ENCODE results near the gene C1QTNF4. TPM values are rescaled to one million over a fixed set of nuclear protein-coding genes. Genes with fewer than 3 reads are reported as not detected.

The C1QTNF4 gene
- total RNA-seq, 1 donor from 2014 or later = 0.39 TPM

GRCh38 chr11:47583844-47584243 is 10.4 kb downstream of the C1QTNF4 start:
- Histone ChIP-seq H3K4me2 (no peak overlapping the region), H3K27me3 (no peaks in the 10 kb centered on the region), H3K9ac (no peak overlapping the region), H3K79me2 (ENCODE audit: low read depth) (peaks cover 21% of the 10 kb centered on the region), H2AFZ (replicated peaks) (no peak overlapping the region), H3K4me3 (no peak overlapping the region), H3F3A (ENCODE audit: low read depth) (no peaks in the 10 kb centered on the region), H3K36me3 (no peaks in the 10 kb centered on the region), H3K4me1 (peaks cover 8% of the 10 kb centered on the region), H4K20me1 (ENCODE audit: low read depth) (no peaks in the 10 kb centered on the region), H3K27ac (no peak overlapping the region), H3K9me3 (ENCODE audit: low read depth) (no peaks in the 10 kb centered on the region)
- Mint-ChIP-seq H3K27ac (no peak overlapping the region), H3K4me1 (peaks cover 26% of the 10 kb centered on the region), H3K4me3 (no peak overlapping the region), H3K36me3 (peaks cover 30% of the 10 kb centered on the region), H3K27me3 (ENCODE audit: insufficient read depth, low read depth) (peaks cover 10% of the 10 kb centered on the region), H3K9me3 (no peaks in the 10 kb centered on the region)
- TF ChIP-seq EZH2 (IDR thresholded peaks at IDR 0.05) (no peak), EZH2phosphoT487 (IDR thresholded peaks at IDR 0.05) (no peak)
- TF ChIP-seq, protein P1, sequence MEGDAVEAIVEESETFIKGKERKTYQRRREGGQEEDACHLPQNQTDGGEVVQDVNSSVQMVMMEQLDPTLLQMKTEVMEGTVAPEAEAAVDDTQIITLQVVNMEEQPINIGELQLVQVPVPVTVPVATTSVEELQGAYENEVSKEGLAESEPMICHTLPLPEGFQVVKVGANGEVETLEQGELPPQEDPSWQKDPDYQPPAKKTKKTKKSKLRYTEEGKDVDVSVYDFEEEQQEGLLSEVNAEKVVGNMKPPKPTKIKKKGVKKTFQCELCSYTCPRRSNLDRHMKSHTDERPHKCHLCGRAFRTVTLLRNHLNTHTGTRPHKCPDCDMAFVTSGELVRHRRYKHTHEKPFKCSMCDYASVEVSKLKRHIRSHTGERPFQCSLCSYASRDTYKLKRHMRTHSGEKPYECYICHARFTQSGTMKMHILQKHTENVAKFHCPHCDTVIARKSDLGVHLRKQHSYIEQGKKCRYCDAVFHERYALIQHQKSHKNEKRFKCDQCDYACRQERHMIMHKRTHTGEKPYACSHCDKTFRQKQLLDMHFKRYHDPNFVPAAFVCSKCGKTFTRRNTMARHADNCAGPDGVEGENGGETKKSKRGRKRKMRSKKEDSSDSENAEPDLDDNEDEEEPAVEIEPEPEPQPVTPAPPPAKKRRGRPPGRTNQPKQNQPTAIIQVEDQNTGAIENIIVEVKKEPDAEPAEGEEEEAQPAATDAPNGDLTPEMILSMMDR (IDR thresholded peaks at IDR 0.05) = no peak
- DNase-seq (ENCODE audit: low spot score) = no peak

DNA sequence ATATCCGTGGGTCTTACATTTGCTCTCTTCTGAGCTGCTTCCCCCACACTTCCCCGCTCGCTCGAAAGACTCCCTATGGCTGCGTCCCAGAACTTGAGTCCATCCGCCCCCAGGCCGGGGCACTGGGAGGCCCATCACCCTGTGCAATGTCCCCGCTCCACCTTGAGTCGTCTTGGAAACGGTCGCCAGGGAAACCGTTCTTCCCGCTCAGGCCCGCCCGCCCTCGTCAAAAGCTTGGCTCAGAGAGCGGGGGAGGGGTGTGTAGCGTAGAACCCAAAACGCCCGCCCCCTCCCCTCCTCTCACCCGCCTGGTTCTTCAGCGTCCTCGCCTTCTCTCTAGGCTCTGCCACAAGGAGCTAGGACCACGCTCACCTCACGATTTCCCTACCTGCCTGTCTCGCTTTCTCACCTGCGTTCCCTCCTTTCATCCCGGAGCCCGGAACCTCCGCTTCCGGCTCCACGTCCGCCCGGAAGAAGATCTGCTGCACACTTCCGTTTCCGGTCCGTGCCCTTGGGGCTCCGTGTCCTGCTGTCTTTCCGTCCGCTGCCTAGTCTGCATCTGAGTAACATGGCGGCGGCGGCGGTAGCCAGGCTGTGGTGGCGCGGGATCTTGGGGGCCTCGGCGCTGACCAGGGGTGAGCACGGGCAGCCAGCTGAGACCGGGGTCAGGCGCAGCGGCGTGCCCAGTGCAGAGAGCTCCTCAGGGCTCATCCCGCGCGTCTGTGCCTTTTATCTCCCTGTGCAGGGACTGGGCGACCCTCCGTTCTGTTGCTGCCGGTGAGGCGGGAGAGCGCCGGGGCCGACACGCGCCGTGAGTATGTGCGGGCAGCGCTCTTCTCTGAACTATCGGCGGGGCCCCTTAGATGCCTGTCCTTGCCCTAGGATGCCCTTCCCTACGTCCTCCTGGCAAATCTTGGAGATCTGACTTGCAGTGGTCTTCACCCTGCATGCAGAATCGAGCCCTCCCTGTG is 15.4 kb downstream of the C1QTNF4 start, which contains the start of the genes KBTBD4 and NDUFS3:
KBTBD4 (minus strand) TSS at position 447 of the 971 bp plus-strand sequence; CDS start at position 428, 19 bp downstream.
NDUFS3 (plus strand) TSS at position 551 of the 971 bp plus-strand sequence; CDS start at position 569, 18 bp downstream.
- no peaks in the 10 kb centered on the region for H3K9me3 ChIP-seq (ENCODE audit: low read depth)
- no peaks in the 10 kb centered on the region for H3K36me3 ChIP-seq
- peaks cover 31% of the 10 kb centered on the region for H3K4me1 Mint-ChIP-seq
- H4K20me1 ChIP-seq (ENCODE audit: low read depth) = no peaks in the 10 kb centered on the region
- H3K27me3 ChIP-seq = no peaks in the 10 kb centered on the region
- peak within 1 kb of the TSS; percentile 99 for H3K4me2 ChIP-seq
- H2AFZ ChIP-seq (replicated peaks) = peak within 1 kb of the TSS; percentile 89
- H3F3A ChIP-seq (ENCODE audit: low read depth) = peaks cover 13% of the 10 kb centered on the region
- peak within 1 kb of the TSS; percentile 87 for H3K4me3 ChIP-seq
- H3K9ac ChIP-seq = peak within 1 kb of the TSS; percentile 95
- peak within 1 kb of the TSS; percentile 99 for H3K4me3 Mint-ChIP-seq
- H3K79me2 ChIP-seq (ENCODE audit: low read depth) = peaks cover 45% of the 10 kb centered on the region
- H3K9me3 Mint-ChIP-seq = no peaks in the 10 kb centered on the region
- peaks cover 33% of the 10 kb centered on the region for H3K36me3 Mint-ChIP-seq
- H3K27ac ChIP-seq = peak within 1 kb of the TSS; percentile 85
- peak within 1 kb of the TSS; percentile 100 for H3K27ac Mint-ChIP-seq
- TF ChIP-seq, protein P1 (IDR thresholded peaks at IDR 0.05) = no peak
- TF ChIP-seq EZH2 (IDR thresholded peaks at IDR 0.05) = peak; percentile 64
- TF ChIP-seq EZH2phosphoT487 (IDR thresholded peaks at IDR 0.05) = no peak
- peaks cover 18% of the 10 kb centered on the region for H3K4me1 ChIP-seq
- H3K27me3 Mint-ChIP-seq (ENCODE audit: insufficient read depth, low read depth) = peaks cover 12% of the 10 kb centered on the region
- peak; percentile 97 for DNase-seq (ENCODE audit: low spot score)

DNA sequence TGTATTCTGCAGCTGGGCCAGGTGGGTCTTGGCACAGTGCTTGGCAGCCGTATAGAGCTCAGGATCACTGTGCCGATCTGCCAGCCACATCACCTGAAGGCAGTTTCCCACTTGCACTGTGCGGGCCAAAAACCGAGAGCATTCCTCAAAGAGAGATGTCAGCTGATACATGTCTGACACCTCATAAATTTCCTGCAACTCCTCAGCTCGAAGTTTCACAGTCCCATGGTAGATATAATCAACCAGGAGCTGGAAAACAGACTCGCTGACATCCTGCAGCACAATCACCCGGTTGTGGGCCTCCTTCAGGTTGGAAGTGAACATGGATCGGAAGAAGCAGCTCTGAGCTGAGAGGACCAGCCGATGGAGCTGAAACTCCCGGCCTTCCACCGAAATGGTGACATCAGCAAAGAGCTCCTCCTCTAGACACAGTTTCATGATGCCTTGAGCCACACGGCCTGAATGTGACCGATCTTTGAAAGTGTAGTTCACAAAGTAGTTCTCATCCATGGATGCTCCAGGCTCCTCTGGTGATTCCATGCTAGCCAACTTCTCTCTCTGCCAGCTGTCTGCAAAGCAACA is 16.7 kb downstream of the C1QTNF4 start:
- Histone ChIP-seq H3K36me3 (no peaks in the 10 kb centered on the region), H2AFZ (replicated peaks) (no peak overlapping the region), H3K27ac (no peak overlapping the region), H3K4me1 (peaks cover 18% of the 10 kb centered on the region), H3K9ac (no peak overlapping the region), H3K27me3 (no peaks in the 10 kb centered on the region), H4K20me1 (ENCODE audit: low read depth) (no peaks in the 10 kb centered on the region), H3K79me2 (ENCODE audit: low read depth) (peaks cover 45% of the 10 kb centered on the region), H3K4me2 (peak overlapping the region; percentile 99), H3K9me3 (ENCODE audit: low read depth) (no peaks in the 10 kb centered on the region), H3F3A (ENCODE audit: low read depth) (peaks cover 13% of the 10 kb centered on the region), H3K4me3 (peak overlapping the region; percentile 87)
- peak overlapping the region; percentile 100 for H3K27ac Mint-ChIP-seq
- H3K4me1 Mint-ChIP-seq = peaks cover 31% of the 10 kb centered on the region
- DNase-seq (ENCODE audit: low spot score) = no peak
- no peak for TF ChIP-seq EZH2phosphoT487 (IDR thresholded peaks at IDR 0.05)
- TF ChIP-seq, protein P1 (IDR thresholded peaks at IDR 0.05) = no peak
- no peak for TF ChIP-seq EZH2 (IDR thresholded peaks at IDR 0.05)
- peaks cover 12% of the 10 kb centered on the region for H3K27me3 Mint-ChIP-seq (ENCODE audit: insufficient read depth, low read depth)
- H3K9me3 Mint-ChIP-seq = no peaks in the 10 kb centered on the region
- peaks cover 30% of the 10 kb centered on the region for H3K36me3 Mint-ChIP-seq
- peak overlapping the region; percentile 99 for H3K4me3 Mint-ChIP-seq

All from neural progenitor cell (in vitro differentiated cells).